Eye (tissue), 1 donor: ENCODE results near the gene DONSON.

ENCODE experiments used
- DNase-seq: peaks from one replicate; pipeline ENCODE4 v3.0.0-alpha.2; 2015

Gene DONSON

DNA sequence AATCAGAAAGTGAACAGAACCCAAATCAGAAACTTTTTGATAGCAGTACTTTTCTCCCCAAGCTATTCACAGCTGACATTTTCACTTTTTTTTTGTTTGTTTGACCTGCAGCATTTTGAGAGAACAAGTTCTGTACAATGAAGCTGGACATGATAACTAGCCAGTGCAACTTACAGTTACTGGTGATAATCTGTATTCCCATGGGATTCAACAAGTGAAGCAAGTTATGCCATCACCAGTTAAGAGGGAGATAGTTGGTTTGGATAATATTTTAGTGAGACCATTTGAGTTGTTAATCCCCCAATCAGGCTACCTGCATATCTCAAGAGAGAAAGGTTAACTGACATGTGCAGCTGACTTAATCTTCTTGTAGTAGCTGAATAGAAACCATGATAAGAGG is 27.5 kb downstream of the DONSON start:
- DNase-seq: no peak

DNA sequence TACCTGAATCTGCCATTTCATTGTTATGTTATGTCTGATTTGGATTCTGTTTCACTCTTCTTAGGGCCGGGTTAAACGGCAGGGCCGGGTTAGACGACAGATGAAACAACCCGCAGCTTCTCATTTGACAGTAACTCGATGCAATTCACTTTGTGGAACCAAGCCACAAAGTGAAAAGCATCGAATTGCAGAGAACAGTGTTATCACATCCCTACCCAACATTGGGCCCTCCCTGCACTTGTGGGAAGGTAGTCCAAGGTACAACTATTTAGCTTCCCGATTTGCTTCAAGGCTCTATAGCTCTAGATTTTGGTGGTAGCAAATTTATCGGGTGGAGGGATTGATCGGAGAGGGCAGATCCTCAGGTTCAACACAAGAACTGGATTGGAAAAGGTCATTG is 28.7 kb downstream of the DONSON start:
- DNase-seq: no peak

DNA sequence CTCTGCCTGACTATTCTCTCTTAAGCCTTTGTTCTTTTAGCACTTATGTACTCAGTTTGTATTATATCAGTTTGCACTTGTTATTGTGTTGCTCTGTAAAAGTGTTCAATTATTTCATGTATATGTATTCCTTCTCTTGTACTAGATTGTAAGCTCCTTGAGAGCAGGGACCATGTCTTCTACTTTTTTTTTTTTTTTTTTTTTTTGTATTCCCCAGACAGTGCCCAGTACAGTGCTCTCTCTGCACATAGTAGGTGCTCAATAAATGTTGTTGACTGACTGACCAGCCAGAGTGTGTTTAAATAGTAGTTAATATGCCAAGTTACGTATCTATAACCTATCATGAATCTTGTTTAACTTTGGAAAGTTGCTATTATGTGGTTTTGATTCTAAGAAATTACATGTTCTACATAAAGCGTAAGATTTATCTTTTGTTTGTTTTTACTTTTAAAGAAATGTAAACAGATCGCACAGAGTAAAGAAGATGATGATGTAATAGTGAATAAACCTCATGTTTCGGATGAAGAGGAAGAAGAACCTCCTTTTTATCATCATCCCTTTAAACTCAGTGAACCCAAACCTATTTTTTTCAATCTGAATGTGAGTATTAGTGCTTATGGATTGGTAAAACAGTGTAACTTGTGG is 29.6 kb downstream of the DONSON start:
- DNase-seq: no peak

DNA sequence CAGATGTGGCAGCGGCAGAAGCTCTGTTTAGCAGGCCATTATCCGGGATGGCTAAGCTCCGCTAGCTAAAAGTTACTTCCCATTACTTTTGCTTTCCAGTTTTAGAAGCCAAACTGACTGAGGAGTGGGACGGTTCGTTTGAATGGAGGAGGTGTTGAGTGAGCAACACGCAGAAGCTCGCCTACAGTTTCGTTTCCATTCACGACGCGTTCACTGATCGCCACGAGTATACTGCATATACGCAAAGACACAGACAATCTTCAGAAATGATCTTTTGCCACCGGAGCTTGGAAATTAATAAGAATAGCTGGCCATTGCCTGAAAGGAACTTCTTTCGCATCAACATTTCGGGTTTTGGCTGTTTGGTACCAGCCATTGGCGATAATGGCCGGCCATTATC is 31.0 kb downstream of the DONSON start:
- DNase-seq: no peak

DNA sequence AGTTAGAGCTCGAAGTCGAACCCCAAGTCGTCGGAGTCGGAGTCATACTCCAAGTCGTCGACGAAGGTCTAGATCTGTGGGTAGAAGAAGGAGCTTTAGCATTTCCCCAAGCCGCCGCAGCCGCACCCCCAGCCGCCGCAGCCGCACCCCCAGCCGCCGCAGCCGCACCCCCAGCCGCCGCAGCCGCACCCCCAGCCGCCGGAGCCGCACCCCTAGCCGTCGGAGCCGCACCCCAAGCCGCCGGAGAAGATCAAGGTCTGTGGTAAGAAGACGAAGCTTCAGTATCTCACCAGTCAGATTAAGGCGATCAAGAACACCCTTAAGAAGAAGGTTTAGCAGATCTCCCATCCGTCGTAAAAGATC is 33.5 kb downstream of the DONSON start:
- DNase-seq: no peak

DNA sequence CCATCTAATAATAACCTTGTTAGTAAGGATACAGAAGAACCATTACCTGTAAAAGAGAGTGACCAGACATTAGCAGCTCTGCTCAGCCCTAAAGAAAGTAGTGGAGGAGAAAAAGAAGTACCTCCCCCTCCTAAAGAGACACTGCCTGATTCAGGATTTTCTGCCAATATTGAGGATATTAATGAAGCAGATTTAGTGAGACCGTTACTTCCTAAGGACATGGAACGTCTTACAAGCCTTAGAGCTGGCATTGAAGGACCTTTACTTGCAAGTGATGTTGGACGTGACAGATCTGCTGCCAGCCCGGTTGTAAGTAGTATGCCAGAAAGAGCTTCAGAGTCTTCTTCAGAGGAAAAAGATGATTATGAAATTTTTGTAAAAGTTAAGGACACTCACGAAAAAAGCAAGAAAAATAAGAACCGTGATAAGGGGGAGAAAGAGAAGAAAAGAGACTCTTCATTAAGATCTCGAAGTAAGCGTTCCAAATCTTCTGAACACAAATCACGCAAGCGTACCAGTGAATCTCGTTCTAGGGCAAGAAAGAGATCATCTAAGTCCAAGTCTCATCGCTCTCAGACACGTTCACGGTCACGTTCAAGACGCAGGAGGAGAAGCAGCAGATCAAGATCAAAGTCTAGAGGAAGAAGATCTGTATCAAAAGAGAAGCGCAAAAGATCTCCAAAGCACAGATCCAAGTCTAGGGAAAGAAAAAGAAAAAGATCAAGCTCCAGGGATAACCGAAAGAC is 34.1 kb downstream of the DONSON start:
- DNase-seq: no peak

DNA sequence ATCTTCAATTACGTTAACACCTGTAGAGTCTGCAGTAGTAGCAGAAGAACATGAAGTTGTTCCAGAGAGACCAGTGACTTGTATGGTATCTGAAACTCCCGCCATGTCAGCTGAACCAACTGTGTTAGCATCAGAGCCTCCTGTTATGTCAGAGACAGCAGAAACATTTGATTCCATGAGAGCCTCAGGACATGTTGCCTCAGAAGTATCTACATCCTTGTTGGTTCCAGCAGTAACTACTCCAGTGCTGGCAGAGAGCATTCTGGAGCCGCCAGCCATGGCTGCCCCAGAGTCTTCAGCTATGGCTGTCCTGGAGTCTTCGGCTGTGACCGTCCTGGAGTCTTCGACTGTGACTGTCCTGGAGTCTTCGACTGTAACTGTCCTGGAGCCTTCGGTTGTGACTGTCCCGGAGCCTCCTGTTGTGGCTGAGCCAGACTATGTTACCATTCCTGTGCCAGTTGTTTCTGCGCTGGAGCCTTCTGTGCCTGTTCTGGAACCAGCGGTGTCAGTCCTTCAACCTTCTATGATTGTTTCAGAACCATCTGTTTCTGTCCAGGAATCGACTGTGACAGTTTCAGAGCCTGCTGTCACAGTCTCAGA is 35.4 kb downstream of the DONSON start:
- DNase-seq: no peak

DNA sequence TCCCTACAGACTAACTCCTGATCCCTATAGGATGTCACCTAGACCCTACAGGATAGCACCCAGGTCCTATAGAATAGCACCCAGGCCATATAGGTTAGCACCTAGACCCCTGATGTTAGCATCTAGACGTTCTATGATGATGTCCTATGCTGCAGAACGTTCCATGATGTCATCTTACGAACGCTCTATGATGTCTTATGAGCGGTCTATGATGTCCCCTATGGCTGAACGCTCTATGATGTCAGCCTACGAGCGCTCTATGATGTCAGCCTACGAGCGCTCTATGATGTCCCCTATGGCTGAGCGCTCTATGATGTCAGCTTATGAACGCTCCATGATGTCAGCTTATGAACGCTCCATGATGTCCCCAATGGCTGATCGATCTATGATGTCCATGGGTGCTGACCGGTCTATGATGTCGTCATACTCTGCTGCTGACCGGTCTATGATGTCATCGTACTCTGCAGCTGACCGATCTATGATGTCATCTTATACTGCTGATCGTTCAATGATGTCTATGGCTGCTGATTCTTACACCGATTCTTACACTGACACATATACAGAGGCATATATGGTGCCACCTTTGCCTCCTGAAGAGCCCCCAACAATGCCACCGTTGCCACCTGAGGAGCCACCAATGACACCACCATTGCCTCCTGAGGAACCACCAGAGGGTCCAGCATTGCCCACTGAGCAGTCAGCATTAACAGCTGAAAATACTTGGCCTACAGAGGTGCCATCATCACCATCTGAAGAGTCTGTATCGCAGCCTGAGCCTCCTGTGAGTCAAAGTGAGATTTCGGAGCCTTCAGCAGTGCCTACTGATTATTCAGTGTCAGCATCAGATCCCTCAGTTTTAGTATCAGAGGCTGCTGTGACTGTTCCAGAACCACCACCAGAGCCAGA is 36.1 kb downstream of the DONSON start:
- no peak for DNase-seq

DNA sequence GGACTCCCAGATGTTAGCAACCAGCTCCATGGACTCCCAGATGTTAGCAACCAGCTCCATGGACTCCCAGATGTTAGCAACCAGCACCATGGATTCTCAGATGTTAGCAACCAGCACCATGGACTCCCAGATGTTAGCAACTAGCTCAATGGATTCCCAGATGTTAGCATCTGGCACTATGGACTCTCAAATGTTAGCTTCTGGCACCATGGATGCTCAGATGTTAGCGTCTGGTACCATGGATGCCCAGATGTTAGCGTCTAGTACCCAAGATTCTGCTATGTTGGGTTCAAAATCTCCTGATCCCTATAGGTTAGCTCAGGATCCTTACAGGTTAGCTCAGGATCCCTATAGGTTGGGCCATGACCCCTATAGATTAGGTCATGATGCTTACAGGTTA is 36.8 kb downstream of the DONSON start:
- no peak for DNase-seq

DNA sequence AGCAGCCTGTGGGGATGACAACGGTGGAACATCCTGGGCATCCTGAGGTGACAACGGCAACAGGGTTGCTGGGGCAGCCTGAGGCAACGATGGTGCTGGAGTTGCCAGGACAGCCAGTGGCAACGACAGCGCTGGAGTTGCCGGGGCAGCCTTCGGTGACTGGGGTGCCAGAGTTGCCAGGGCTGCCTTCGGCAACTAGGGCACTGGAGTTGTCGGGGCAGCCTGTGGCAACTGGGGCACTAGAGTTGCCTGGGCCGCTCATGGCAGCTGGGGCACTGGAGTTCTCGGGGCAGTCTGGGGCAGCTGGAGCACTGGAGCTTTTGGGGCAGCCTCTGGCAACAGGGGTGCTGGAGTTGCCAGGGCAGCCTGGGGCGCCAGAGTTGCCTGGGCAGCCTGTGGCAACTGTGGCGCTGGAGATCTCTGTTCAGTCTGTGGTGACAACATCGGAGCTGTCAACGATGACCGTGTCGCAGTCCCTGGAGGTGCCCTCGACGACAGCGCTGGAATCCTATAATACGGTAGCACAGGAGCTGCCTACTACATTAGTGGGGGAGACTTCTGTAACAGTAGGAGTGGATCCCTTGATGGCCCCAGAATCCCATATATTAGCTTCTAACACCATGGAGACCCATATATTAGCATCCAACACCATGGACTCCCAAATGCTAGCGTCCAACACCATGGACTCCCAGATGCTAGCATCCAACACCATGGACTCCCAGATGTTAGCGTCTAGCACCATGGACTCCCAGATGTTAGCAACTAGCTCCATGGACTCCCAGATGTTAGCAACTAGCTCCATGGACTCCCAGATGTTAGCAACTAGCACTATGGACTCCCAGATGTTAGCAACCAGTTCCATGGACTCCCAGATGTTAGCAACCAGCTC is 37.5 kb downstream of the DONSON start:
- no peak for DNase-seq

DNA sequence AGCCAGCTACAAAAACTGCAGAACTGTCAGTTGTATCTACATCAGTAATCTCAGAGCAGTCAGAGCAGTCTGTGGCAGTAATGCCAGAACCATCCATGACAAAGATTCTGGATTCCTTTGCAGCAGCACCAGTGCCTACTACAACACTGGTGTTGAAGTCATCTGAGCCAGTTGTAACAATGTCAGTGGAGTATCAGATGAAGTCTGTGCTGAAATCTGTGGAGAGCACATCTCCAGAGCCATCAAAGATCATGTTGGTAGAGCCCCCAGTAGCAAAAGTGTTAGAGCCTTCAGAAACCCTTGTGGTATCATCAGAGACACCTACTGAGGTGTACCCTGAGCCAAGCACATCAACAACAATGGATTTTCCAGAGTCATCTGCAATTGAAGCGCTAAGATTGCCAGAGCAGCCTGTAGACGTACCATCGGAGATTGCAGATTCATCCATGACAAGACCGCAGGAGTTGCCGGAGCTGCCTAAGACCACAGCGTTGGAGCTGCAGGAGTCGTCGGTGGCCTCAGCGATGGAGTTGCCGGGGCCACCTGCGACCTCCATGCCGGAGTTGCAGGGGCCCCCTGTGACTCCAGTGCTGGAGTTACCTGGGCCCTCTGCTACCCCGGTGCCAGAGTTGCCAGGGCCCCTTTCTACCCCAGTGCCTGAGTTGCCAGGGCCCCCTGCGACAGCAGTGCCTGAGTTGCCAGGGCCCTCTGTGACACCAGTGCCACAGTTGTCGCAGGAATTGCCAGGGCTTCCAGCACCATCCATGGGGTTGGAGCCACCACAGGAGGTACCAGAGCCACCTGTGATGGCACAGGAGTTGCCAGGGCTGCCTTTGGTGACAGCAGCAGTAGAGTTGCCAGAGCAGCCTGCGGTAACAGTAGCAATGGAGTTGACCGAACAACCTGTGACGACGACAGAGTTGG is 38.4 kb downstream of the DONSON start:
- DNase-seq: no peak

DNA sequence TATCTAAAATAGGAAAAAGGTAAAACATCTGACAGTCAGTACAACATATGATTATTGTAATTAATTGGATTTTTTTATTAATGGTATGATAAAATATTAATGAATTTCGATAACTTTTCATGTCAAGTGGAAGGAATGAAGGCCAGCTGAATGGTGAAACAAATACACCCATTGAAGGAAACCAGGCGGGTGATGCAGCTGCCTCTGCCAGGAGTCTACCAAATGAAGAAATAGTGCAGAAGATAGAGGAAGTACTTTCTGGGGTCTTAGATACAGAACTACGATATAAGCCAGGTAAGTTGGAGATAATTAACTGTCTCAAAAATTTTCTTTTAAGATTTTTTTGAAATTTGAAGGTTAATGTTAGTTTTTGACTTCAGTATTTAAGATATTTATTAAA is 42.4 kb downstream of the DONSON start:
- DNase-seq: peak; percentile 12

DNA sequence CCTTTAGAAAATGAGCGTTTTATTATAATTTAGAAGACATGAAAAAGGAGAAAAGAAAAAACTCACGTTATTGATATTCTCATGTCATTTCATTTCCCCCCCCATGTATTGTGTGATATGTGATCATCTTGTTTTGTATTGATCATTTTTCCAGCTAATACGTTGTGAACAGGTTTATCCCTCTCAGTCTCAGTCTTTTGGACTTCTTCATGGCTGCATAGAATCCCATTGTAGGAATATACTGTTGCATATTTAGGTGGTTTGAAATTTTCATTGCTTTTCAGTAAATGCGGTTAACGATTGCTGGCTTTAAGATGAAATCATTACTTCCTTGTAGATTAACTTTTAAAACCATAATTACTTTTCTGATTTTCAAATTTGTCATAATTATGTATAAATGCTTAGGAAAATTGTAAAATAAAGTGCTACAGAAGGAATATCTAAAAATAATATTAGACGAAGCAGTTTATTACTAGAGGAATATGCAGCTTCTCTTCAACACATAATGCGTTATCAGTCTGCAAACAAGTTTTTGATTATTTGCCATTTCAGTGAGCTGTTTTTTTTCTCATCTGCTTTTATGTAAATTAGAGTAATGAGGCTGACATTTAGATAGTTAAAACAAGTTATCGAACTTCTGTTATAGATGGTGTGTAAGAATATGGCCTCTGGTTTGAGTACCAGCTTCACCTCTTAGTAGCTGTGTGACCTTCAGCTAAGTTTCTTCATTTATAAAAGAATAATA is 43.9 kb downstream of the DONSON start:
- peak; percentile 7 for DNase-seq

DNA sequence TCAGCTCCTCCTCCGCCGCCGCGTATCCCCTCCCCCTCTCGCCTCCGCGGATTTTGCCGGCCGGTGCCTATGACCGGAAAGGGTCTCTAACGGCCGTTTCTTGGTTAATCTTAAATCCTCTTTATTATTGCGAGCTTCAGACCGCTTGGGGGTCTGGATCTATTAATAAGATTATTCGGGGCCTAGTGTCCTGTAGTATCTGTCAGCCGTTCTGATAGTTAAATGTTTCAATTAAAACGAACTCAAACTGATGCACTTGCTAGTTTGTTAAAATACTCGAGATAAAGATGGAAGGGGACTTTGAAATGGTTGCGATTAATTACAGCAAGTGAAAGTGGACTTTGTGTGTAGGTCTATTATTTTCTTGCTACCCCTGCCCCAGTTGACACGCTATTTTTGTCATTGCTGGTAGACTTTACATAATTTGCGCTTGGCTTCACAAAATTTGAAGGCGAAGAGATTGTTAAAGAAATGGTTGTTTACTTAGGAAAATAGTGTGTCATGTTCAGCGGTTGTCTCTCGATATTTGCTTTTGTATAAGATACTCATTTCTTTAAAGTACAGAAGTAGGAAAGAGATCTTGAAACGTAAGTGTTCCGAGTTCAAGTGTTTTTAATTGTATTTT is 44.9 kb downstream of the DONSON start:
- no peak for DNase-seq

DNA sequence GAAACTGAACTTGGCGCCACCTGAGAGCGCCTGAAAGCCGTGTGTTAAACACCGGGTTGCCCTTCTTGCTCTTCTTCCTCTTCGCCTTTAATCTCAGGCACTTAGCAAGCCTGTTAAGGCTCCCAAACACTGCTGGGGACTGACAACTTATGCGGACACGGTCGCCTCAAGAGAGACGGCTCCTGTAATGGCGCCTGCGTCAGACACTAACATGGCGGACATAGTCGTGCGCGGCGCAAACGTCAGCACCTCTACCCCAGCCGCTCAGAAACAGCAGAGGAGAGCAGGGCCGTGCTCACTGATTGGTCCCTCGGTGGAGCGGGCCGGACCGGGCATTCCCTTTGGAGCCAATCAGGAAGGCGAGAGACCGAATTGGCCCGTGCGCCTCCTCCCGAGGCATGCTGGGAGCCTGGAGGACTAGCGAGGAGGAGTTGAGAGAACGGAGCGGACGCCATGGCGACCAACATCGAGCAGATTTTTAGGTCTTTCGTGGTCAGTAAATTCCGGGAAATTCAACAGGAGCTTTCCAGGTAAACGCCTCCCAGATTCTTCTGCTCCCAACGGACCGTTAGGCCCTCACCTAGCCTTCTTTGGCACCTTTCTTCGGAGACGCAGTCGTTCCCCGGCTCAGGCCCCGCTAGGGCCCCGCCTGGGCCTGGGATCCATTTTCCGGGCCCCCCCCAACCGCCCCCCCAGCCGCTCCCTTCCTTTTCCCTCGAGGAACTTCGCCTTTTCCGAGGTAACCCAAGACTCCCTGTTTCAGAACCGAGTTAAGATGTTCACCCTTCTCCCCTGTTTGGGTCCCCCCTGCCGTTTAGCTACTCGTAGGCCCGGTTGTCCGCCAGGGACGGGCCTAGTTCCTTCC is 45.6 kb downstream of the DONSON start, which contains the start of gene SON:
Gene SON (plus strand): TSS at position 399 of the 865 bp plus-strand sequence. CDS start 55 bp downstream, at position 454.
- DNase-seq: peak; percentile 99

DNA sequence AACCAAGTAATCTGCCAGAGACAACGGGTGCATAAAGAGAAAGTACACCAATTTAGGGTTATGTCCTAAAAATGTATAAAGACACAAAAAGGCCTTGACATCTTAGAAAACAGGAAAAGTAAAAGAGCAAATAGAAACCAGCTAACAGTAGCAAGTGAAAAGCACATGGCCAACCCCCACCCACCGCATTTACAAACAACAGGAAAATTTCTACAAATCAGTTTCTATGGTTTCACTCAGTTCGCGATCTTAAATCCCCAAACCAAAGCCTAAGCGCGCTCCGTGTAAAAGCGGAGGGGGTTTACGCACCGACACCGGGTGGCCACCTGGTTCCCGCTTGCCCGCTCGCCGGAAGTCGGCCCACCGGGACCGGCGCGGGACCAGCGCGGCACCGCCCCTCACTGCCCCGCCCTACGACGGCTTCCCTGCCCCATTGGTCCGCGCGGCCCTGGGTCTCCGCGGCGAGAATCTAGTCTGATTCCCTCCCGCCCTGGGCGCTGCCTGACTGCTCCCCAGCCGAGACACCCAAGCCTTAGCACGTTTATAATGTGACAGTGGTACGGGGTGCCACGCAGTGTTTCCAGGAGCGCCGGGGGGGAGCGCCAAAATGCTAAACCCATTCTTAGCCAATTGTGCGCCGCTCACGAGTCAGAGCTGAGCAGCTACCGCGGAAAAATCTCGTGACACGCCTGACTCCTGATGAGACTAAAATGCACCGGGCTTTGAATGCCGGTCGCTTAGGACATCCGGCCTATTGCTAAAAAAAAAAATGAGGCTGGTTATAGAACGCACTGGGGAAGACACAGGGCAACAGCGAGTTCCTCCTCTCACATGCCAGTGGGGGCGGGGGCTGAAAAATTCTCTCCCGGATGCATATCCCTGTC is 46.5 kb downstream of the DONSON start, which contains the start of gene GART:
Gene GART (minus strand): TSS at position 362 of the 884 bp plus-strand sequence. CDS start 2,802 bp downstream, outside the sequence.
- peak; percentile 92 for DNase-seq

DNA sequence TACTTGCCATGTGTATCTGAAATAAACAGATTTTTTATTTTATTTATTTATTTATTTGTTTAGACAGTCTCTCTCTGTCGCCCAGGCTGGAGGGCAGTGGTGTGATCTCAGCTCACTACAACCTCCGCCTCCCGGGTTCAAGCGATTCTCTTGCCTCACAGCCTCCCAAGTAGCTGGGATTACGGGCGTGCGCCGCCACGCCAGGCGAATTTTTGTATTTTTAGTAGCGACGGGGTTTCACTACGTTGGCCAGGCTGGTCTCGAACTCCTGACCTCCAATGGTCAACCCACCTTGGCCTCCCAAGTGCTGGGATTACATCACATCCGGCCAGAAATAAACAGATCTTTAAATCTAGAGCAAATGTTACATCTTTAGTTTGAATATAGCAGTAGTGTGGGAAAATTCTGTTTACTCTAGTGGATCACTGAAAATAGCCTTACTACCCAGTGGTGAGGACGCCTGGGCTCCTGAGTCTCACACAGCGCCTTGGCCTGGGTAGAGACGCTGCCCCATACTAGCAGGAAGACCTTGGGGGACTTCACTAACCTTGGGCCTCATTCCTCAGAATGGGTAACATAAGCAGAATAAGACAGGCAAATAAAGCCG is 47.3 kb downstream of the DONSON start:
- no peak for DNase-seq
